ENCODE data around the gene NRCAM. TPM values are rescaled to one million over a fixed set of nuclear protein-coding genes. Genes with fewer than 3 reads are reported as not detected.

The NRCAM gene
- total and polyA plus RNA-seq, 2 of the 13 experiments (the other 11 are each of a cell fraction or from before 2014, with no cell fraction given): 0.31 to 0.33 TPM

GRCh38 chr7:108293149-108293612 lies 163.1 kb downstream of the NRCAM start:
- CTCF ChIA-PET (ENCODE audit: low intra/inter-chr PET ratio, low total read pairs): no interaction called here
- no peak overlapping the region for H3K27ac ChIP-seq (ENCODE audit: extremely low read length, insufficient read depth, low read length)
- intact Hi-C loops (cut with micrococcal nuclease; ENCODE audit: unreplicated experiment) (no loop called here), in situ Hi-C loops (cut with HindIII; ENCODE audit: extremely low pct_ligation_motif_present, low pct_unique_long_range_greater_than_20kb) (no loop called here)
- POLR2A ChIA-PET: no interaction called here
- H3K9me3 ChIP-seq (ENCODE audit: low read length): no peaks in the 10 kb centered on the region
- ATAC-seq: no peak
- no peaks in the 10 kb centered on the region for H4K20me1 ChIP-seq (ENCODE audit: insufficient read depth, low read length)
- DNase-seq (ENCODE audit: low spot score): no peak
- H3K36me3 ChIP-seq (replicated peaks in 1 of 2; ENCODE audit: control insufficient read depth in 1 of 2, insufficient read depth in 2 of 2, low read length in 2 of 2): no peaks in the 10 kb centered on the region
- no peak for FAIRE-seq
- H3K79me2 ChIP-seq (ENCODE audit: insufficient read depth, low read length): no peaks in the 10 kb centered on the region
- no peaks in the 10 kb centered on the region; a peak in 1 of 5 replicates for H3K27me3 ChIP-seq (ENCODE audit: control insufficient read depth in 1 of 2, insufficient read depth in 2 of 2, low read length in 2 of 2)
- H2AFZ ChIP-seq (ENCODE audit: low read length): no peak overlapping the region
- BruUV-seq (replicated peaks): no TSS peak
- H3K9ac ChIP-seq (ENCODE audit: insufficient read depth, low read depth, low read length): no peak overlapping the region
- H3K4me1 ChIP-seq (ENCODE audit: insufficient read depth, low read length): no peaks in the 10 kb centered on the region
- H3K4me2 ChIP-seq (ENCODE audit: low read depth, low read length): no peak overlapping the region
- no peak overlapping the region for H3K4me3 ChIP-seq (replicated peaks in 1 of 3; ENCODE audit: insufficient read depth in 1 of 3, low read depth in 2 of 3, low read length in 3 of 3)
- TF ChIP-seq ZNF281 (CRISPR knock-in tag; IDR thresholded peaks at IDR 0.05; ENCODE audit: borderline replicate concordance): no peak
- 44% methylated on average over 7 of the region's 7 CpGs for WGBS (ENCODE audit: low lambda C conversion rate)

- Histone ChIP-seq H3K9ac (ENCODE audit: insufficient read depth, low read depth, low read length) (no peak overlapping the region), H3K4me3 (replicated peaks in 1 of 3; ENCODE audit: insufficient read depth in 1 of 3, low read depth in 2 of 3, low read length in 3 of 3) (no peak overlapping the region), H3K27ac (ENCODE audit: extremely low read length, insufficient read depth, low read length) (no peak overlapping the region), H3K27me3 (ENCODE audit: control insufficient read depth in 1 of 2, insufficient read depth in 2 of 2, low read length in 2 of 2) (no peaks in the 10 kb centered on the region), H3K9me3 (ENCODE audit: low read length) (no peaks in the 10 kb centered on the region), H4K20me1 (ENCODE audit: insufficient read depth, low read length) (no peaks in the 10 kb centered on the region), H3K36me3 (replicated peaks in 1 of 2; ENCODE audit: control insufficient read depth in 1 of 2, insufficient read depth in 2 of 2, low read length in 2 of 2) (no peaks in the 10 kb centered on the region), H3K4me2 (ENCODE audit: low read depth, low read length) (no peak overlapping the region), H3K4me1 (ENCODE audit: insufficient read depth, low read length) (no peaks in the 10 kb centered on the region), H3K79me2 (ENCODE audit: insufficient read depth, low read length) (no peaks in the 10 kb centered on the region), H2AFZ (ENCODE audit: low read length) (no peak overlapping the region)
- DNase-seq (ENCODE audit: low spot score) (no peak), ATAC-seq (no peak), FAIRE-seq (no peak)
- ChIA-PET POLR2A (no interaction called here), CTCF (ENCODE audit: low intra/inter-chr PET ratio, low total read pairs) (no interaction called here)
- WGBS (ENCODE audit: low lambda C conversion rate): 48% methylated on average over 3 of the region's 3 CpGs
- BruUV-seq (replicated peaks): no TSS peak
- intact Hi-C loops (cut with micrococcal nuclease; ENCODE audit: unreplicated experiment) (no loop called here), in situ Hi-C loops (cut with HindIII; ENCODE audit: extremely low pct_ligation_motif_present, low pct_unique_long_range_greater_than_20kb) (no loop called here)
- no peak for TF ChIP-seq ZNF800 (CRISPR knock-in tag; IDR thresholded peaks at IDR 0.05)
- TF ChIP-seq ZNF550 (CRISPR knock-in tag; IDR thresholded peaks at IDR 0.05; ENCODE audit: borderline replicate concordance): no peak
- TF ChIP-seq PAWR (CRISPR knock-in tag; IDR thresholded peaks at IDR 0.05; ENCODE audit: borderline replicate concordance): no peak
- no peak for TF ChIP-seq MYNN (CRISPR knock-in tag; IDR thresholded peaks at IDR 0.05; ENCODE audit: low read depth)
- no peak for TF ChIP-seq CCDC6 (CRISPR knock-in tag; IDR thresholded peaks at IDR 0.05)
- no peak for TF ChIP-seq SKIL (CRISPR knock-in tag; IDR thresholded peaks at IDR 0.05; ENCODE audit: borderline replicate concordance)
- no peak for TF ChIP-seq ZNF34 (CRISPR knock-in tag; IDR thresholded peaks at IDR 0.05; ENCODE audit: borderline replicate concordance)
- TF ChIP-seq CEBPG (CRISPR knock-in tag; IDR thresholded peaks at IDR 0.05): no peak
- no peak for TF ChIP-seq ZNF691 (CRISPR knock-in tag; IDR thresholded peaks at IDR 0.05; ENCODE audit: borderline replicate concordance, low read depth)
Measured at GRCh38 chr7:108292541-108292940, 163.7 kb downstream of the NRCAM start.

Measured in HepG2 (cell line).